Mammary epithelial cell (primary cell): ENCODE data around the gene RAB33B.

Source experiments
- EZH2 ChIP-seq: IDR thresholded peaks from 2 replicates; pipeline ENCODE4 v1.6.1; 2012; ENCODE audit warnings: low read length, inconsistent platforms, borderline replicate concordance
- TF ChIP-seq, protein P1 (sequence below), 2 donors: IDR thresholded peaks in 1 of 2; conservative IDR thresholded peaks in 1 of 2; 2 replicates each; pipeline ENCODE4 v1.5.1; 2011 to 2012; ENCODE audit warnings: inconsistent platforms in 2 of 2, low read length in 2 of 2, mild to moderate bottlenecking in 2 of 2, control low read depth in 1 of 2, low read depth in 1 of 2; ENCODE audit not compliant: insufficient read depth in 1 of 2; ENCODE audit errors: extremely low read depth in 1 of 2

DNA sequence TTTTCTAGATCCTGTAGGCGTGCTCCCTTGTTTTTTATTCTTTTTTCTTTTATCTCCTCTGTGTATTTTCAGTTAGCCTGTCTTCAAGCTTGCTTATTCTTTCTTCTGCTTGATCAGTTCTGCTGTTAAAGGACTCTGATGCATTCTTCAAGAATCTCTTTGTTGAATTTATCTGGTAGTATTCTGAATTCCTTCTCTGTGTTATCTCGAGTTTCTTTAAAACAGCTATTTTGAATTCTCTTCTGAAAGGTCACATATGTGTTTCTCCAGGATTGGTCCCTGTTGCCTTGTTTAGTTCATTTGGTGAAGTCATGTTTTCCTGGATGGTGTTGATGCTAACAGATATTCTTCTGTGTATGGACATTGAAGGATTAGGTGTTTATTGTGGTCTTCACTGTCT, 15.3 kb downstream of the RAB33B start:
- TF ChIP-seq EZH2 = no peak
- TF ChIP-seq, protein P1, sequence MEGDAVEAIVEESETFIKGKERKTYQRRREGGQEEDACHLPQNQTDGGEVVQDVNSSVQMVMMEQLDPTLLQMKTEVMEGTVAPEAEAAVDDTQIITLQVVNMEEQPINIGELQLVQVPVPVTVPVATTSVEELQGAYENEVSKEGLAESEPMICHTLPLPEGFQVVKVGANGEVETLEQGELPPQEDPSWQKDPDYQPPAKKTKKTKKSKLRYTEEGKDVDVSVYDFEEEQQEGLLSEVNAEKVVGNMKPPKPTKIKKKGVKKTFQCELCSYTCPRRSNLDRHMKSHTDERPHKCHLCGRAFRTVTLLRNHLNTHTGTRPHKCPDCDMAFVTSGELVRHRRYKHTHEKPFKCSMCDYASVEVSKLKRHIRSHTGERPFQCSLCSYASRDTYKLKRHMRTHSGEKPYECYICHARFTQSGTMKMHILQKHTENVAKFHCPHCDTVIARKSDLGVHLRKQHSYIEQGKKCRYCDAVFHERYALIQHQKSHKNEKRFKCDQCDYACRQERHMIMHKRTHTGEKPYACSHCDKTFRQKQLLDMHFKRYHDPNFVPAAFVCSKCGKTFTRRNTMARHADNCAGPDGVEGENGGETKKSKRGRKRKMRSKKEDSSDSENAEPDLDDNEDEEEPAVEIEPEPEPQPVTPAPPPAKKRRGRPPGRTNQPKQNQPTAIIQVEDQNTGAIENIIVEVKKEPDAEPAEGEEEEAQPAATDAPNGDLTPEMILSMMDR (conservative IDR thresholded peaks at IDR 0.05 in 1 of 2, IDR thresholded peaks at IDR 0.05 in 1 of 2; ENCODE audit: extremely low read depth in 1 of 2, insufficient read depth in 1 of 2, low read depth in 1 of 2, low read length in 2 of 2) = no peak
